ENCODE results near the gene MAMDC4. TPM values are rescaled to one million over a fixed set of nuclear protein-coding genes. Genes with fewer than 3 reads are reported as not detected.

MAMDC4 gene
- total RNA-seq, 4 donors from 2014 or later: 0.89 to 1.4 (median 1.4) TPM

GRCh38 chr9:136849960-136850865 is 1.9 kb upstream of the MAMDC4 start:
- 34 to 35% methylated on average over 26 to 40 of the region's 43 CpGs for WGBS, 2 donors
- no peak for DNase-seq (ENCODE audit: low spot score in 2 of 2)
- H3K4me3 ChIP-seq (ENCODE audit: low read depth, poor library complexity, severe bottlenecking): no peak overlapping the region
- TF ChIP-seq POLR2A (IDR thresholded peaks at IDR 0.05): no peak
- no peak for TF ChIP-seq CTCF (IDR thresholded peaks at IDR 0.05)
- intact Hi-C loops (cut with DNase I; ENCODE audit: low total_unique reads): loop anchor here (10.0 kb wide), 1 partner anchor 95 kb away; the partner anchor contains the start of genes C8G and FBXW5

DNA sequence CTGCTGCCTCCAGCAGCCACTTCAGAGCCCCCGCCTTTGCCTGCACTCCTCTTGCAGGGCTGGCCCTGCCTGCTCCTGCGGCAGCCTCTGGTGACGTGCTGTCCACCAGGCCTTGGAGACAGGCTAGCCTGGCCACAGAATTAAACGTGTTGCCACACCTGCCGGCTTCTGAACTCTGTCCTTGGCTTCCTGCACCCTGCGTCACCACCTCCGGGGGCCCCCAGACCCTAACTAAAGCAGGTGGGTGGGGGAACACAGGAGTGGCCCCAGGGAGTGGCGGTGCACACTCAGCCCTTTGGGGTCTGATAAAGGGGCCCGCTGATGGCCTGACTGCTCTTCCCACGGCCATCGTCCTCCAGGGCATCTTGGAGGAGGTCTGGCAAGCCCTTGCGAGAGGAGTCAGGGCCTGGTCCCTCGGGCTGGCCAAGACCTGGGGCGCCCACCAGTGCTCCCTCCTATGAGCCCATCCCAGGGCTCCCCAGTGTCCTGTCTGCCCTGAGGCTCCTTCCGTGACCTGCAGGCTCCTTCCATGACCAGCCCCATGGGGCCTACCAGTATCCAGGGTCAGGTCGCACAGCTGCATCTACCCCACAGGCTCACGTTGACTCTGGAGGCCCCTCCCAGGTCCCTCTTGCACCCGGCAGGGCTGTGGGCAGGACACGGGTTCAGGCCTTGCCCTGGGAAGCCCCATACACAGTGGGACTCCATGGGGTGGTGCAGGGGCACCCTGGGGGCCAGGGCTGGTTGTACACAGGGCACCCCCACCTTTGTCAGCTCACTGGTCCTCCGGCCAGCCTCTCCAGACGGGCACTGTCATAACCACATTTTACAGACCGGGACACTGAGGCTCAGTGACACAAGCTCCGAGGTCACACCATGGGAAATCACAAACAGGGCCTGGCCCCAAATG is 1.0 kb upstream of the MAMDC4 start:
- no peak overlapping the region for H3K4me3 ChIP-seq (ENCODE audit: low read depth, poor library complexity, severe bottlenecking)
- no peak for DNase-seq (ENCODE audit: low spot score in 2 of 2)
- TF ChIP-seq POLR2A (IDR thresholded peaks at IDR 0.05) (no peak), CTCF (IDR thresholded peaks at IDR 0.05) (no peak)
- 78 to 84% methylated on average over 22 to 23 of the region's 23 CpGs for WGBS, 2 donors
- intact Hi-C loops (cut with DNase I; ENCODE audit: low total_unique reads): loop anchor here (10.0 kb wide), 1 partner anchor 94 kb away; the partner anchor contains the start of genes C8G and FBXW5

- no peak for DNase-seq (ENCODE audit: low spot score in 2 of 2)
- no peak overlapping the region for H3K4me3 ChIP-seq (ENCODE audit: low read depth, poor library complexity, severe bottlenecking)
- 80 to 84% methylated on average over 26 to 27 of the region's 29 CpGs for WGBS, 2 donors
- intact Hi-C loops (cut with DNase I; ENCODE audit: low total_unique reads): loop anchor here (10.0 kb wide), 1 partner anchor 92 kb away; the partner anchor contains the start of genes C8G and FBXW5
- TF ChIP-seq CTCF (IDR thresholded peaks at IDR 0.05): no peak
- TF ChIP-seq POLR2A (IDR thresholded peaks at IDR 0.05): no peak
Measured at GRCh38 chr9:136852664-136853595, 784 bp downstream of the MAMDC4 start.

DNA sequence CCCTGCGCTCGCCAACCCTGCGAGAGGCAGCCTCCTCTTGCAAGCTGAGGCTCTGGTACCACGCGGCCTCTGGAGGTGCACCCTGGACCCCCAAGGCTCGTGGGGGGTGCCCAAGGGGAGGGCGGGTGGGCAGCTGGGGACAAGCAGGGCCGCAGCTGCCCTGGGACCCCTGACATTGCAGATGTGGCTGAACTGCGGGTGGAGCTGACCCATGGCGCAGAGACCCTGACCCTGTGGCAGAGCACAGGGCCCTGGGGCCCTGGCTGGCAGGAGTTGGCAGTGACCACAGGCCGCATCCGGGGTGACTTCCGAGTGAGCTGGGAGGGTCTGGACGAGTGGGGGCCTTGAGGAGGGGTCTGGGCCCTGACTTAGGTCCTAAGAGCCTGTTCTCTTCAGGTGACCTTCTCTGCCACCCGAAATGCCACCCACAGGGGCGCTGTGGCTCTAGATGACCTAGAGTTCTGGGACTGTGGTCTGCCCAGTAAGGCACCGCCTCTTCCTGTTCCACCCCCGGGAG is 1.5 kb downstream of the MAMDC4 start:
- no peak overlapping the region for H3K4me3 ChIP-seq (ENCODE audit: low read depth, poor library complexity, severe bottlenecking)
- DNase-seq (ENCODE audit: low spot score in 2 of 2): no peak
- TF ChIP-seq POLR2A (IDR thresholded peaks at IDR 0.05) (no peak), CTCF (IDR thresholded peaks at IDR 0.05) (no peak)
- WGBS, 2 donors: 70 to 89% methylated on average over 10 to 11 of the region's 18 CpGs
- intact Hi-C loops (cut with DNase I; ENCODE audit: low total_unique reads): loop anchor here (10.0 kb wide), 1 partner anchor 91 kb away; the partner anchor contains the start of genes C8G and FBXW5
